HUES6 (cell line): ENCODE results near the gene TYW1.
"Not testable (repeated sequence)": the region's sequence is repeated elsewhere in the genome, so short reads cannot be mapped to it uniquely, and the experiment has no call there.

Experiments
- H3K27ac ChIP-seq: 2 replicates; pipeline ENCODE4 v1.7.0; 2013; ENCODE audit warnings: low read depth, mild to moderate bottlenecking, low read length, inconsistent platforms
- H3K27me3 ChIP-seq: 2 replicates; pipeline ENCODE4 v1.6.1; 2013; ENCODE audit warnings: low read length; ENCODE audit not compliant: control insufficient read depth, insufficient read depth
- H3K36me3 ChIP-seq: 2 replicates; pipeline ENCODE4 v1.6.1; 2013; ENCODE audit warnings: low read length; ENCODE audit not compliant: control insufficient read depth, insufficient read depth
- H3K4me1 ChIP-seq: 2 replicates; pipeline ENCODE4 v1.6.1; 2013; ENCODE audit warnings: low read length; ENCODE audit not compliant: control insufficient read depth, insufficient read depth
- H3K4me3 ChIP-seq: 2 replicates; pipeline ENCODE4 v1.5.1; 2013; ENCODE audit warnings: low read depth, low read length
- H3K9ac ChIP-seq: one replicate; pipeline ENCODE4 v1.6.1; 2013; ENCODE audit warnings: mild to moderate bottlenecking, low read length
- H3K9me3 ChIP-seq: 2 replicates; pipeline ENCODE4 v1.6.1; 2013; ENCODE audit warnings: low read depth, low read length; ENCODE audit not compliant: control insufficient read depth, insufficient read depth

TYW1 gene

GRCh38 chr7:67022511-67022910 lies 25.9 kb downstream of the TYW1 start:
- Histone ChIP-seq H3K4me1 (no peaks in the 10 kb centered on the region), H3K4me3 (no peak overlapping the region), H3K9me3 (no peaks in the 10 kb centered on the region), H3K27me3 (no peaks in the 10 kb centered on the region), H3K9ac (no peak overlapping the region), H3K27ac (no peak overlapping the region), H3K36me3 (peaks cover 47% of the 10 kb centered on the region)

DNA sequence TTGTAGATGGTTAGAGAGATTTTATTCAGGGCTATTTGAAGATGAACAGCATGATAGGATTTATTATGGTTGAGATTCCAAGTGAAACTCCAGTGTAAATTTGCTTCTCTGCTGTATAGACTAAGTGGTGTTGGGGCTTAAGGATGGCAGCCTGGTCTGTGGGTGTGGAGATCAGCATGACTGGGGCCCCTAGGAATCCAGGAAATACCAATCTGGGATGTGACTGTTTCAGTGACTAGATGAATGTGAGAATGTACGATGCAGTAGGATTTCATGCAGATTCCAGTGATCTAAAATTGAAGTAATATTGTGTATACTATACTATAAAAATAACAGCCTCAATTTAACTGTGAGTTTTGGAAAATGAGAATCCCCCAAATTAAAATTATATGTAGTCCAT lies 28.8 kb downstream of the TYW1 start:
- H3K27me3 ChIP-seq, H3K4me3 ChIP-seq, H3K9ac ChIP-seq, H3K4me1 ChIP-seq, H3K9me3 ChIP-seq, H3K27ac ChIP-seq: not testable (repeated sequence)
- peaks cover 30% of the 10 kb centered on the region for H3K36me3 ChIP-seq

DNA sequence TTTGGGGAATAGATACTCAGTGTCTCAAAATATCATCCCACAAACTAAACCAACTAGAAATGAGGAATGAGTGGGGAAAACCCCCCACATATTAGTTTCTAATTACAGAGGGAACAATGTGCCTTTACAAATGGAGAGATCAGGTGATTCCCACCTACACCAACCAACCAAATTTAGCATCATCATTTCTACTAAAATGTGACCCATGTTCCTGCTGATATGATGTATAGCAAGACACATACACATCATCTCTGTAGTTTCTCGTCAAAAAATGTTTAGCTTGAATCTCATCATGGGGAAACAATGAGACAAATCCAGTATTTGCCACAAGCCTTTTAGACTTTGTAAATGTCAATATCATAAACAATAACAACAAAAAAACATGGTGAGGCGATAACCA lies 35.1 kb downstream of the TYW1 start:
- not testable (repeated sequence) for H3K9ac ChIP-seq, H3K27ac ChIP-seq, H3K4me3 ChIP-seq, H3K9me3 ChIP-seq, H3K27me3 ChIP-seq, H3K4me1 ChIP-seq, H3K36me3 ChIP-seq

- Histone ChIP-seq H3K9me3 (peaks cover 5% of the 10 kb centered on the region; the same call in 1 of the 2 replicates), H3K36me3 (peaks cover 9% of the 10 kb centered on the region), H3K4me3 (no peak overlapping the region), H3K4me1 (no peaks in the 10 kb centered on the region), H3K27me3 (no peaks in the 10 kb centered on the region), H3K9ac (no peak overlapping the region), H3K27ac (no peak overlapping the region)
These were observed 36.6 kb downstream of the TYW1 start for GRCh38 chr7:67033251-67033650.

DNA sequence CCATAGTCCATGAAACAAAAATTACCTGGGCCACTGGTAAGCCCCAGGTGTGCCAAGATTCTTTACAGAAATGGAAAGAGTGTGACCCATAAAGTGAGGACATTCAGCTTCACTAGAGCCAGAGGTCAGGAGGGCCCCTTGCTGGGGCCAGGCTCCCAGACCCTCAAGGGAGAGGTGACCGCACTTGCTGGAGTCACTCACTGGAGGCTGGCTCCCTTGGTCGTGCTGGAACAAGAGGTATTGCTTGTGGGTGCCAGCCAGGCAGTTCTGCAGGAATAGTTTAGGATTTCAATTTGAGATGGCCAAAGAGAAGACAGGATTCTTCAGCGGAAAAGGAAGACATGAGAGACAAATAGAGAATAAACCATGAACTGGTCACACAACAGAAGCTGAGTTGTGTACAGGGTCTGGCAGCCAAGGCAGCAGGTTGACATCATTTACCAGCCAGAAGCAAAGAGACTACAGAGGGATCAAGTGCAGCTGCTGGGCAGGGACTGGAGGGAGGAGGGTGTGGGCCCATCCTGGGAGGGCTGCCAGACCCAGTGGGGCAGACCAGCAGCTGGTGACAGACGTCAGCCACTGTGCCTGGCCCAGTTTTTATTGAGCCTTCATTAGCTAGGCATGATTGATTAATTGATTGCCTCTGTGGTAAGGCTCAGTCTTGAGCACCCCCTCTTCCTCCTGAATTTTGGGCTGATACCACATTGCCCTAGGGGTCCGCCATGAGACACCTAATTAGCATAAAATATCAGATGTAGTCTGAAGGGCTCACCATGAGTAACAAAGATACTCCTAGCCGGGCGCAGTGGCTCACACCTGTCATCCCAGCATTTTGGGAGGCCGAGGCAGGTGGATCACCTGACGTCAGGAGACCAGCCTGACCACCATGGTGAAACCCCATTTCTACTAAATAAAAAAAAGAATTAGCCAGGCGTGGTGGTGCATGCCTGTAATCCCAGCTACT lies 40.1 kb downstream of the TYW1 start:
- not testable (repeated sequence) for H3K36me3 ChIP-seq, H3K27ac ChIP-seq, H3K27me3 ChIP-seq, H3K4me3 ChIP-seq, H3K9me3 ChIP-seq, H3K9ac ChIP-seq, H3K4me1 ChIP-seq

- H3K9me3 ChIP-seq, H3K9ac ChIP-seq, H3K4me1 ChIP-seq, H3K4me3 ChIP-seq, H3K27ac ChIP-seq, H3K36me3 ChIP-seq, H3K27me3 ChIP-seq: not testable (repeated sequence)
These were observed 44.2 kb downstream of the TYW1 start for GRCh38 chr7:67040832-67041231.

GRCh38 chr7:67042781-67043558 lies 46.3 kb downstream of the TYW1 start:
- not testable (repeated sequence) for H3K36me3 ChIP-seq, H3K4me1 ChIP-seq, H3K9ac ChIP-seq, H3K27ac ChIP-seq, H3K9me3 ChIP-seq, H3K4me3 ChIP-seq, H3K27me3 ChIP-seq

DNA sequence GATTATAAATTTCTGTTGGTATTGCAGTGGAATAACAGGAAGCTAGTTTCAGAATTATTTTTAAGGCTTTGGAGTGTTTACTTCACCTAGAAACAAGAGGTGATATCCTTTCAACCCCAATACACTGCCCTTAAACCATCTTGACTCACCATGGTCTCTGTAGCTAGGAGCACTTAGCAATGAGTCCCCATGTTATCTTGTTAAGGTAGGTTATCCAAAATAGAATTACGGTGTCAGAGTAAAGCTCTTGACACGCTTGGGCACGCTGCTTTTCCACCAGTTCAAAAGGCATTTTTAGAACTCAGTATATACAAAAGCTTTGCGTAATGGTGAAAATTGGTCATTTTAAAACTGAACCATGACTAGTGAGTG lies 46.9 kb downstream of the TYW1 start:
- not testable (repeated sequence) for H3K4me3 ChIP-seq, H3K27me3 ChIP-seq, H3K36me3 ChIP-seq, H3K9me3 ChIP-seq, H3K27ac ChIP-seq, H3K4me1 ChIP-seq, H3K9ac ChIP-seq

DNA sequence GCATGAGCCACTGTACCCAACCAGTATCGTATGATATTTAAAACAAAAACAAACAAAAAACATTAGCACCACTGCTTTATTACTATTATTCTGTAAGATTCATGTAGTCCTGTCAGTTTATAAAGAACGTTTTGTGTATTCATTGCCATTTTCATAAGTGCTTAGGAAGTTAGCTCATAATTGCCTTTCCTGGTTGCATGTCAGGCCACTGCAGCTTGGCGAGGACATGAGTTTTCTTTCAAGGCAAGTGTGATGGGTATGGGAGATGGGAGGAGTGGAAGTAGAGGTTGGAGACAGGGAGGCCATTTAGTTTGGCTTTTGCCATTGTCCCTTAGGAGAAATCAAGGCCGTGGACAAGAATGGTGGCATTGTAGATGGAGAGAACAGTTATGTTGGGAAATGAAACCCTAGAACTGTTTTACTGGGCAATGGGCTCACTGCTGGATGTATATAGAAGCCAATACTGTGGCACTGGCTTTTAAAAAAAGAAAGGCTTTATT lies 48.9 kb downstream of the TYW1 start:
- H3K9ac ChIP-seq = no peak overlapping the region
- no peaks in the 10 kb centered on the region for H3K9me3 ChIP-seq
- no peaks in the 10 kb centered on the region for H3K4me1 ChIP-seq
- H3K27ac ChIP-seq = no peak overlapping the region
- H3K4me3 ChIP-seq = no peak overlapping the region
- no peaks in the 10 kb centered on the region for H3K36me3 ChIP-seq
- no peaks in the 10 kb centered on the region for H3K27me3 ChIP-seq

DNA sequence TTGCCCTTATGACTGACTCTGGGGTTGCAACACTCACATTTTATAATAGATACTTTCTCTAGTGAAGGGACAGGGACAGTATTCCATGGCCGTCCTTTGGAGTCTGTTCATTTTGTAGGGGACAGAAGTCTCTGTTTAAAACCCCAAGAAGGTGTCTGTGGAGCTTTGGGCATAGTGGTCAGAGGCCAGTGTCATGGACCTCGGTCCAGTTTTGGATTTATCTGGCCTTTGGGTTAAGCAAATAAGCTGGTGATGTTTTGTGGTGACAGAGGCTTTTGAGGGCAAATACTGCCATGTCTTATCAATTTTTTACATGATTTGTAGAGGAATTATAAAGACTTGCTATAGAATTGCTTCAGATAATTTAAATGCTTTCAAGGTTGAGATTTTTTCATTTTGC lies 50.2 kb downstream of the TYW1 start:
- not testable (repeated sequence) for H3K4me1 ChIP-seq, H3K9me3 ChIP-seq, H3K9ac ChIP-seq, H3K27me3 ChIP-seq, H3K36me3 ChIP-seq, H3K4me3 ChIP-seq, H3K27ac ChIP-seq

GRCh38 chr7:67049908-67050307 lies 53.3 kb downstream of the TYW1 start:
- H3K27ac ChIP-seq, H3K9ac ChIP-seq, H3K4me1 ChIP-seq, H3K4me3 ChIP-seq, H3K9me3 ChIP-seq, H3K36me3 ChIP-seq, H3K27me3 ChIP-seq: not testable (repeated sequence)
